ACC112 (cell line): ENCODE data around the gene KYNU.
A peak's percentile ranks its signal among the peaks of the same experiment; 100 is the strongest.

Experiments
- H2AFZ ChIP-seq: fragments of 200-600 bp; sonication (generic); one replicate; pipeline ENCODE4 v1.6.0; 2017; ENCODE audit warnings: antibody characterized with exemption, low read length; ENCODE audit not compliant: unreplicated experiment
- H3K27ac ChIP-seq: fragments of 200-600 bp; sonication (generic); 2 replicates; pipeline ENCODE4 v1.5.1; 2014; ENCODE audit warnings: low read depth, mild to moderate bottlenecking, antibody characterized with exemption, low read length, moderate library complexity
- H3K27me3 ChIP-seq: fragments of 200-600 bp; sonication (generic); 2 replicates; pipeline ENCODE4 v1.6.1; 2014; ENCODE audit warnings: mild to moderate bottlenecking, antibody characterized with exemption, low read length, moderate library complexity, mixed read lengths; ENCODE audit not compliant: insufficient read depth
- H3K36me3 ChIP-seq: fragments of 200-600 bp; sonication (generic); 2 replicates; pipeline ENCODE4 v1.6.1; 2016; ENCODE audit warnings: mild to moderate bottlenecking, antibody characterized with exemption, low read length, moderate library complexity, mixed read lengths; ENCODE audit not compliant: insufficient read depth
- H3K4me1 ChIP-seq: fragments of 200-600 bp; sonication (generic); one replicate; pipeline ENCODE4 v1.6.1; 2016; ENCODE audit warnings: low read length, mixed read lengths; ENCODE audit not compliant: insufficient read depth, unreplicated experiment, control insufficient read depth
- H3K4me3 ChIP-seq: fragments of 200-600 bp; sonication (generic); 2 replicates; pipeline ENCODE4 v1.5.1; 2014; ENCODE audit warnings: mild to moderate bottlenecking, low read depth, low read length
- H3K79me2 ChIP-seq: fragments of 200-600 bp; sonication (generic); one replicate; pipeline ENCODE4 v1.6.0; 2016; ENCODE audit warnings: low read length; ENCODE audit not compliant: control insufficient read depth, unreplicated experiment, insufficient read depth

Gene KYNU

GRCh38 chr2:142975239-142975638, 97.8 kb downstream of the KYNU start:
- peaks cover 23% of the 10 kb centered on the region for H3K4me1 ChIP-seq
- H2AFZ ChIP-seq = no peak overlapping the region
- H3K27me3 ChIP-seq = no peaks in the 10 kb centered on the region
- H3K79me2 ChIP-seq = no peaks in the 10 kb centered on the region
- H3K4me3 ChIP-seq = no peak overlapping the region
- no peaks in the 10 kb centered on the region for H3K36me3 ChIP-seq
- H3K27ac ChIP-seq = peak overlapping the region; percentile 81; the same call in 1 of the 2 replicates

GRCh38 chr2:142980246-142981068, 103.0 kb downstream of the KYNU start:
- no peaks in the 10 kb centered on the region for H3K4me1 ChIP-seq
- no peaks in the 10 kb centered on the region for H3K27me3 ChIP-seq
- H3K36me3 ChIP-seq = no peaks in the 10 kb centered on the region
- no peak overlapping the region for H3K4me3 ChIP-seq
- H3K27ac ChIP-seq = no peak overlapping the region
- no peak overlapping the region for H2AFZ ChIP-seq
- H3K79me2 ChIP-seq = no peaks in the 10 kb centered on the region

GRCh38 chr2:142981069-142981378, 103.6 kb downstream of the KYNU start:
- no peaks in the 10 kb centered on the region for H3K27me3 ChIP-seq
- no peak overlapping the region for H3K27ac ChIP-seq
- H3K4me1 ChIP-seq = no peaks in the 10 kb centered on the region
- no peaks in the 10 kb centered on the region for H3K79me2 ChIP-seq
- H3K36me3 ChIP-seq = no peaks in the 10 kb centered on the region
- no peak overlapping the region for H3K4me3 ChIP-seq
- H2AFZ ChIP-seq = no peak overlapping the region

- Histone ChIP-seq H3K79me2 (no peaks in the 10 kb centered on the region), H2AFZ (no peak overlapping the region), H3K4me1 (no peaks in the 10 kb centered on the region), H3K36me3 (no peaks in the 10 kb centered on the region), H3K27me3 (no peaks in the 10 kb centered on the region), H3K4me3 (no peak overlapping the region), H3K27ac (no peak overlapping the region)
These were observed 104.3 kb downstream of the KYNU start for GRCh38 chr2:142981756-142982155.

- Histone ChIP-seq H3K27ac (no peak overlapping the region), H3K4me1 (no peaks in the 10 kb centered on the region), H2AFZ (no peak overlapping the region)
These were observed 105.7 kb downstream of the KYNU start for GRCh38 chr2:142983174-142983573.

GRCh38 chr2:142984657-142985056, 107.2 kb downstream of the KYNU start:
- no peaks in the 10 kb centered on the region for H3K79me2 ChIP-seq
- no peaks in the 10 kb centered on the region for H3K4me1 ChIP-seq
- no peak overlapping the region for H2AFZ ChIP-seq
- H3K27me3 ChIP-seq = no peaks in the 10 kb centered on the region
- no peak overlapping the region for H3K27ac ChIP-seq
- no peak overlapping the region for H3K4me3 ChIP-seq
- H3K36me3 ChIP-seq = no peaks in the 10 kb centered on the region

More at GRCh38 chr2:142983174-142983573, 105.7 kb downstream of the KYNU start:
- H3K79me2 ChIP-seq = no peaks in the 10 kb centered on the region
- H3K4me3 ChIP-seq = no peak overlapping the region
- no peaks in the 10 kb centered on the region for H3K27me3 ChIP-seq
- no peaks in the 10 kb centered on the region for H3K36me3 ChIP-seq

GRCh38 chr2:142987044-142987443, 109.6 kb downstream of the KYNU start:
- Histone ChIP-seq H3K27ac (no peak overlapping the region), H3K4me1 (no peaks in the 10 kb centered on the region), H3K79me2 (no peaks in the 10 kb centered on the region), H3K4me3 (no peak overlapping the region), H3K36me3 (no peaks in the 10 kb centered on the region), H3K27me3 (no peaks in the 10 kb centered on the region), H2AFZ (no peak overlapping the region)

- Histone ChIP-seq H3K4me1 (no peaks in the 10 kb centered on the region), H3K27me3 (no peaks in the 10 kb centered on the region), H2AFZ (peak overlapping the region; percentile 70), H3K79me2 (no peaks in the 10 kb centered on the region), H3K4me3 (no peak overlapping the region), H3K36me3 (no peaks in the 10 kb centered on the region), H3K27ac (no peak overlapping the region)
These were observed 112.1 kb downstream of the KYNU start for GRCh38 chr2:142989273-142990204.

- no peak overlapping the region for H3K4me3 ChIP-seq
- H3K36me3 ChIP-seq = no peaks in the 10 kb centered on the region
- H3K4me1 ChIP-seq = no peaks in the 10 kb centered on the region
- H3K27ac ChIP-seq = no peak overlapping the region
- no peaks in the 10 kb centered on the region for H3K27me3 ChIP-seq
- H2AFZ ChIP-seq = no peak overlapping the region
- H3K79me2 ChIP-seq = no peaks in the 10 kb centered on the region
These were observed 113.8 kb downstream of the KYNU start for GRCh38 chr2:142991295-142991694.

GRCh38 chr2:142992840-142993239, 115.4 kb downstream of the KYNU start:
- H3K79me2 ChIP-seq = no peaks in the 10 kb centered on the region
- H3K27me3 ChIP-seq = no peaks in the 10 kb centered on the region
- H3K36me3 ChIP-seq = no peaks in the 10 kb centered on the region
- H3K27ac ChIP-seq = no peak overlapping the region
- H3K4me3 ChIP-seq = no peak overlapping the region
- no peaks in the 10 kb centered on the region for H3K4me1 ChIP-seq
- no peak overlapping the region for H2AFZ ChIP-seq
